Osteoblast (primary cell): ENCODE results near the gene WNT1. TPM values are rescaled to one million over a fixed set of nuclear protein-coding genes. Genes with fewer than 3 reads are reported as not detected.

Experiments
- DNase-seq: peaks from one replicate; pipeline ENCODE4 v3.0.0; 2011; ENCODE audit warnings: low spot score, mixed read lengths; ENCODE audit not compliant: insufficient read length; ENCODE audit errors: missing footprints
- H2AFZ ChIP-seq: 2 replicates; pipeline ENCODE4 v1.6.0; 2011; ENCODE audit warnings: mild to moderate bottlenecking, low read length
- H3K27ac ChIP-seq: 2 replicates; pipeline ENCODE4 v1.5.1; 2011; ENCODE audit warnings: mild to moderate bottlenecking, low read depth, low read length, moderate library complexity
- H3K27me3 ChIP-seq: 2 replicates; pipeline ENCODE4 v1.6.0; 2012; ENCODE audit warnings: mild to moderate bottlenecking, control low read depth, inconsistent platforms, low read length, moderate library complexity; ENCODE audit not compliant: insufficient read depth
- H3K36me3 ChIP-seq: 2 replicates; pipeline ENCODE4 v1.5.1; 2011; ENCODE audit warnings: mild to moderate bottlenecking, low read length, control low read depth, moderate library complexity; ENCODE audit not compliant: insufficient read depth
- H3K4me1 ChIP-seq: 2 replicates; pipeline ENCODE4 v1.5.1; 2011; ENCODE audit warnings: mild to moderate bottlenecking, low read length, control low read depth, moderate library complexity; ENCODE audit not compliant: insufficient read depth
- H3K4me2 ChIP-seq: 2 replicates; pipeline ENCODE4 v1.6.0; 2011; ENCODE audit warnings: mild to moderate bottlenecking, low read length; ENCODE audit not compliant: insufficient read depth
- H3K4me3 ChIP-seq: fragments of 200-600 bp; sonication (generic); 3 replicates; pipeline ENCODE4 v1.5.1; 2012; ENCODE audit warnings: mild to moderate bottlenecking, low read length, inconsistent platforms; ENCODE audit not compliant: insufficient read depth
- H3K79me2 ChIP-seq: 2 replicates; pipeline ENCODE4 v1.6.0; 2012; ENCODE audit warnings: mild to moderate bottlenecking, low read length, control low read depth, inconsistent platforms; ENCODE audit not compliant: insufficient read depth
- H3K9me3 ChIP-seq: 2 replicates; pipeline ENCODE4 v1.5.1; 2011; ENCODE audit warnings: low read depth, low read length, control low read depth
- H4K20me1 ChIP-seq: 2 replicates; pipeline ENCODE4 v1.6.0; 2012; ENCODE audit warnings: mild to moderate bottlenecking, low read length, control low read depth; ENCODE audit not compliant: insufficient read depth
- total RNA-seq: library from RNA; depleted of rRNA; stranded (reverse); fragments of >200 nt; gene quantifications from 2 replicates; pipeline ENCODE4 v1.2.3, GENCODE V29; 2012
- TF ChIP-seq, protein P1 (sequence below): IDR thresholded peaks from 2 replicates; pipeline ENCODE4 v1.5.1; 2011; ENCODE audit warnings: mild to moderate bottlenecking, low read depth, low read length, moderate library complexity; ENCODE audit errors: extremely low read depth

The WNT1 gene
- total RNA-seq, 1 donor: not detected

DNA sequence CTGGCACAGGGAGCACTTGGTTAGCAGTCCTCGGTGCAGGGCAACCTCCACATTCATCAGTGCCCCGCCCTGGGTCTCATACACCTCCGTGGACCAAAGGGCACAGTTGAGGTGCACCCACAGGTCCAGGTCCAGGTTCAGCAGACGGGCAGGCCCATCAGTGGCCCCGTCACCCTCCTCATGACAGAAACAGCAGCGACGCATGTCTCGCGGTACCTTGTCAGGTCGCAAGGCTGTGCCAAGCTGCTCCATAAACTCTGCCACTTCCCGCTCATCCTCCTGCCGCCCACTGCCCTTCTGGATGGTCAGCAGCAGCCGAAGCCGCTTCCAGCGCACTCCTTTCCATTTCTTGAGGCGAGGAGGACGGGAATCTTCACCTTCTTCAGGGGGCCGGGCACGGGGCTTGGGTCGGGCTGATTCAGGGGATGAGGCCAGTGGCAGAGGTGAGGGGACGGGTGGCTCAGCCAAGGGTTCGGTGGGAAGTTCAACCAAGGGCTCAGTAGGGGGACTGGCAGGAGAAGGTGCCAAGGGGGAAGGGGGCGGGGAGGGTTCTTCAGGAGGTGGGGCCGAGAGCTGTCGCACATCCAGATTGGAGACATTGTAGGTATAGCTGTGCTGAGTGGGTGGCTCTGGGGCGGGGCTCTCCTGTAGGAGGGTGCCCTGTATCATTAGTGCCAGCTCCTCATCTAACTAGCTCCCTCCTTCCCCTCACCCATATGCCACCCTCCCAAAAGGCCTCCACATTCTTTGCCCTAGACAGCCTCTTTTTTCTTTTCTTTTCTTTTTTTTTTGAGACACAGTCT is 48.8 kb downstream of the WNT1 start:
- Histone ChIP-seq H3K27ac (no peak overlapping the region), H3K27me3 (no peaks in the 10 kb centered on the region), H3K4me1 (no peaks in the 10 kb centered on the region), H2AFZ (no peak overlapping the region), H3K4me3 (no peak overlapping the region), H3K36me3 (peaks cover 91% of the 10 kb centered on the region), H4K20me1 (peaks cover 9% of the 10 kb centered on the region), H3K9me3 (no peaks in the 10 kb centered on the region), H3K4me2 (no peak overlapping the region), H3K79me2 (peaks cover 13% of the 10 kb centered on the region)
- TF ChIP-seq, protein P1, sequence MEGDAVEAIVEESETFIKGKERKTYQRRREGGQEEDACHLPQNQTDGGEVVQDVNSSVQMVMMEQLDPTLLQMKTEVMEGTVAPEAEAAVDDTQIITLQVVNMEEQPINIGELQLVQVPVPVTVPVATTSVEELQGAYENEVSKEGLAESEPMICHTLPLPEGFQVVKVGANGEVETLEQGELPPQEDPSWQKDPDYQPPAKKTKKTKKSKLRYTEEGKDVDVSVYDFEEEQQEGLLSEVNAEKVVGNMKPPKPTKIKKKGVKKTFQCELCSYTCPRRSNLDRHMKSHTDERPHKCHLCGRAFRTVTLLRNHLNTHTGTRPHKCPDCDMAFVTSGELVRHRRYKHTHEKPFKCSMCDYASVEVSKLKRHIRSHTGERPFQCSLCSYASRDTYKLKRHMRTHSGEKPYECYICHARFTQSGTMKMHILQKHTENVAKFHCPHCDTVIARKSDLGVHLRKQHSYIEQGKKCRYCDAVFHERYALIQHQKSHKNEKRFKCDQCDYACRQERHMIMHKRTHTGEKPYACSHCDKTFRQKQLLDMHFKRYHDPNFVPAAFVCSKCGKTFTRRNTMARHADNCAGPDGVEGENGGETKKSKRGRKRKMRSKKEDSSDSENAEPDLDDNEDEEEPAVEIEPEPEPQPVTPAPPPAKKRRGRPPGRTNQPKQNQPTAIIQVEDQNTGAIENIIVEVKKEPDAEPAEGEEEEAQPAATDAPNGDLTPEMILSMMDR: no peak
- peak; percentile 61 for DNase-seq

DNA sequence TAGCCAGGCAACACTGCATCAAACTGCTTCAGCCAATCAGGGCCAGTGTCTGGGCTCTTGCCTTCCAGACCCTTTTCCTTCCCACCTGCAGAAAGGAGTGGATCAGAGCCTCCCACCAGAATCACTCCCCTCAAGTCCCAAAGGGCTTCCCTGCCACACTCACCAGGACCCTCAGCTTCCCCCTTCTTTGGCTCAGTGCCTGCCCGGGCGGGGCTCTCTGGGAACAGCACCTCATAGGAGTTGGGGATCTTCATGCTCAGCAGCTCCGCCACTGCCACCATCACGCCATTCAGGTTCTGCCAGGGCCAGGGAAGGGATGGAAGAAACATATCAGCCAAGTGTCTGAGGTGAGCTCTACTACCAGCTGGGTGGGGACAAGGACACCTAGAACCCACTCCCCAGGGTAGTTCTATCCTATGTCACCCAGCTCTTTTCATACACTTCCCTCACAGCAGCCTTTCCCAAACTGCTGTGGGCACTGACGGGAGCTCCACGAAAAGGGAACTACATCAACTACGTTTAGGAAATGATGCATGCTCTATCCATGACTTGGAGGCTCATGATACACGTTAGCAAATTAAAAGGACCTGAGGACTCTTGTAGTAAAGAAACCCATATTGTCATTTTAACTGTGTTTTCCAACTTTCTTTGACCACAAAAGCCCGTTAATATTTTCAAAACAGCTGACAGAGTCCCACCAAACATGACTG is 49.9 kb downstream of the WNT1 start:
- no peak overlapping the region for H3K27ac ChIP-seq
- H3K4me1 ChIP-seq: no peaks in the 10 kb centered on the region
- no peaks in the 10 kb centered on the region for H3K27me3 ChIP-seq
- H3K9me3 ChIP-seq: no peaks in the 10 kb centered on the region
- H2AFZ ChIP-seq: no peak overlapping the region
- no peak overlapping the region for H3K4me3 ChIP-seq
- TF ChIP-seq, protein P1: no peak
- peaks cover 13% of the 10 kb centered on the region for H3K79me2 ChIP-seq
- peaks cover 13% of the 10 kb centered on the region for H4K20me1 ChIP-seq
- no peak overlapping the region for H3K4me2 ChIP-seq
- peaks cover 92% of the 10 kb centered on the region for H3K36me3 ChIP-seq
- peak; percentile 85 for DNase-seq

DNA sequence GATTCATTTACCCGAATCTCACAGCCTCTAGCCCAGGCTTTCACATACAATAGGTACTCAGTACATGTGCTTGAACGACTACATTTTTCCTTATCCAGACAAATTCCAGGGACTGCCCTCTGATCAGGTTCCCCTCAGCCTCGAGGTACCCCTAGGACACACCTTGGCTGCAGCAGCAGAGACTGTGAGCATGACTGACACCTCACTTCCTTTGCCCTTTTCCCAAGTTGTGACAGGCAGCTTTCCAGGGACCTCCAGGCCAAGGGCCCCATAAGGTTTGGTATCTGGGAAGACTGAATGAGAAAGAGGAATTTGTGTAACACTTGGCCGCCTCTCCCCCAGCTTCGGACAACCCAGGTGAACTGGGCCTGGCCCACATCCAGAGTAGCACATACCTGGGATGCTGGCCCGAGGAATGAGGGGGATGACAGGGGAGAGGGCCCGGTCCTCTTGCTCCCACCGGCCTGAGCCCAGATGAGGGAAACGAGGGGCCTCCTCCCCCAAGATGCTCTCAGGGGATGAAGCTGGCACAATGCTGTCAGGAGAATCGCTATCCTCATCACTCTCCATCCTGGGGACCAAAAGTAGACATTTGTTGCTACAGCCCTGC is 50.6 kb downstream of the WNT1 start:
- H3K4me2 ChIP-seq: no peak overlapping the region
- H3K27me3 ChIP-seq: no peaks in the 10 kb centered on the region
- H3K9me3 ChIP-seq: no peaks in the 10 kb centered on the region
- no peak overlapping the region for H3K27ac ChIP-seq
- H3K79me2 ChIP-seq: peaks cover 13% of the 10 kb centered on the region
- no peak overlapping the region for H2AFZ ChIP-seq
- TF ChIP-seq, protein P1: no peak
- H3K36me3 ChIP-seq: peaks cover 90% of the 10 kb centered on the region
- H4K20me1 ChIP-seq: peaks cover 13% of the 10 kb centered on the region
- no peak overlapping the region for H3K4me3 ChIP-seq
- peak; percentile 48 for DNase-seq
- no peaks in the 10 kb centered on the region for H3K4me1 ChIP-seq

DNA sequence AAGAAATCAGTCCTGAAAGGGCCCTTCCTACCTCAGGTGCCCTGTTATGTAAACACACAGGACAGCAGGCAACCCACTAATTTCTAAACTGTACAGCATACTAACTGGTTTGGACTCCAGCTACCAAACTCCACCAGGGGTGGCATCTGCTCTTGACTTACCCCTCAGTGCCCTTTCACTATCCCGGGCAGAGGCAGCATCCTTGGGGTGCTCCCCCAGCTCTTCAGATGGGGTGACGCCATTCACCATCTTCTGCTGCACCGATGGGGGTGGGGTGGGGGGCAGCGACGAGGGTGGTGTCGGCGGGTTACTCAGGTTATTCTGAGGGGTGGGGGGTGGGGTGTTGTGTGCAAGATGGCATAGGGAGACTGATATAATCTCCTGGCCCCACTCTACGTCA is 52.0 kb downstream of the WNT1 start:
- peaks cover 19% of the 10 kb centered on the region for H4K20me1 ChIP-seq
- peaks cover 90% of the 10 kb centered on the region for H3K36me3 ChIP-seq
- no peaks in the 10 kb centered on the region for H3K9me3 ChIP-seq

More for the DNA sequence above, 52.0 kb downstream of the WNT1 start:
- TF ChIP-seq, protein P1: no peak
- Histone ChIP-seq H3K27ac (no peak overlapping the region), H2AFZ (no peak overlapping the region), H3K4me2 (no peak overlapping the region), H3K79me2 (peaks cover 9% of the 10 kb centered on the region), H3K4me3 (no peak overlapping the region), H3K4me1 (no peaks in the 10 kb centered on the region), H3K27me3 (no peaks in the 10 kb centered on the region)
- peak; percentile 25 for DNase-seq
